Psoas muscle (tissue), 8 donors: Measurements from ENCODE around the gene SIX2. TPM values are rescaled to one million over a fixed set of nuclear protein-coding genes. Genes with fewer than 3 reads are reported as not detected.

Experiments
- ATAC-seq, 4 donors: fragments of 200-7000 bp; cut with Tn5 transposase; one replicate each; pipeline ENCODE4 v1.9.1; 2020; ENCODE audit warnings: moderate library complexity in 3 of 4, mild to moderate bottlenecking in 2 of 4
- DNase-seq, 2 donors: peaks; one replicate each; pipeline ENCODE4 v3.0.0-alpha.2; 2020
- H3K27ac ChIP-seq: fragments of 200-600 bp; one replicate; pipeline ENCODE4 v1.8.0; 2022
- H3K27me3 ChIP-seq, 3 donors: fragments of 200-600 bp in 1 of 3; one replicate each; pipeline versions ENCODE4 v1.6.1 to v1.8.0; 2013 to 2022; ENCODE audit warnings: low read length in 2 of 3, mild to moderate bottlenecking in 2 of 3, moderate library complexity in 1 of 3; ENCODE audit not compliant: insufficient read depth in 3 of 3
- H3K36me3 ChIP-seq, 2 donors: fragments of 200-600 bp in 1 of 2; one replicate each; pipeline versions ENCODE4 v1.6.1 to v1.8.0; 2013 to 2022; ENCODE audit warnings: low read depth in 1 of 2, mild to moderate bottlenecking in 1 of 2, moderate library complexity in 1 of 2; ENCODE audit not compliant: insufficient read depth in 1 of 2
- H3K4me1 ChIP-seq: fragments of 200-600 bp; one replicate; pipeline ENCODE4 v1.8.0; 2022
- H3K4me3 ChIP-seq: fragments of 200-600 bp; one replicate; pipeline ENCODE4 v1.8.0; 2022; ENCODE audit warnings: mild to moderate bottlenecking
- H3K9me3 ChIP-seq: fragments of 200-600 bp; one replicate; pipeline ENCODE4 v1.8.0; 2022
- CTCF ChIP-seq: fragments of 200-600 bp; IDR thresholded peaks from one replicate; pipeline ENCODE4 v1.8.0; 2022; ENCODE audit warnings: antibody characterized with exemption
- WGBS, 3 donors: extraction: QIAGEN DNeasy Blood & Tissue Kit; methylation state at CpG; one replicate each; pipeline versions ENCODE4 v1.1.6 to v1.1.7; 2013; 5-methylcytosine and 5-hydroxymethylcytosine counted together
- intact Hi-C, 2 donors: fragments of 100-400 bp; cut with DNase I; formaldehyde crosslinking; loops; one replicate each; pipeline versions ENCODE4 v1.11.0 to v1.14.2; 2022
- polyA plus RNA-seq, 3 donors: library from polyadenylated mRNA; stranded (reverse); fragments of 200-250 nt; gene quantifications; one replicate each; pipeline ENCODE4 v1.2.3, GENCODE V29; 2013
- total RNA-seq, 4 donors: library from RNA; stranded (reverse); fragmentation: NEBNext Ultra II Directional in 2 of 4; extraction: Animal tissue kit (Norgen Biotek cat#: 25700) in 2 of 4; gene quantifications; one replicate each; pipeline versions ENCODE4 v1.2.1 to v1.2.4, GENCODE V29; 2021 to 2023
- donor health status: healthy with polysubstance abuse.
- donor health status: DM: no; HTN: no; CAD: no; lungs with moderate emphysema.
- donor health status: Bipolar disorder and iron deficiency.
- donor health status: healthy.
- donor health status: DM: yes; HTN: yes; CAD: no.
- donor health status: DM: no; HTN: no; CAD: no.
- donor health status: DM: no; HTN: no; CAD: no.
- donor health status: DM: yes; HTN: yes; CAD: no.

The SIX2 gene
- total and polyA plus RNA-seq, 7 donors: 16.6 to 50.8 (median 30.4) TPM

- intact Hi-C loops: loop anchor here in 1 of 2 donors (10.0 kb wide), 1 partner anchor 207 kb away; no protein-coding TSS in a partner anchor
- H3K27me3 ChIP-seq: no peaks in the 10 kb centered on the region
- H3K9me3 ChIP-seq: no peaks in the 10 kb centered on the region
- no peaks in the 10 kb centered on the region for H3K36me3 ChIP-seq
- H3K4me1 ChIP-seq: peaks cover 8% of the 10 kb centered on the region
- H3K4me3 ChIP-seq: no peak overlapping the region
- H3K27ac ChIP-seq: no peak overlapping the region
- ATAC-seq (no peak), DNase-seq (no peak)
- no peak for TF ChIP-seq CTCF
- WGBS, 3 donors: 79 to 85% (median 84%) methylated on average over 1 of the region's 1 CpG
Observed at GRCh38 chr2:45018023-45018422, 8.8 kb upstream of the SIX2 start.

- no peak for TF ChIP-seq CTCF
- Histone ChIP-seq H3K27ac (peak overlapping the region; percentile 88), H3K27me3 (no peaks in the 10 kb centered on the region), H3K4me3 (peak overlapping the region; percentile 73), H3K4me1 (peaks cover 18% of the 10 kb centered on the region), H3K36me3 (no peaks in the 10 kb centered on the region), H3K9me3 (no peaks in the 10 kb centered on the region)
- DNase-seq (no peak), ATAC-seq (no peak)
- 38 to 58% (median 49%) methylated on average over 7 of the region's 7 CpGs for WGBS, 3 donors
- intact Hi-C loops: loop anchor here (5.0 to 10.0 kb wide), 2 partner anchors 210 to 222 kb away; no protein-coding TSS in a partner anchor
Observed at GRCh38 chr2:45014831-45015230, 5.6 kb upstream of the SIX2 start.

GRCh38 chr2:45014016-45014702, 4.9 kb upstream of the SIX2 start:
- peak; percentile 82 to 90 for DNase-seq
- Histone ChIP-seq H3K4me1 (peaks cover 18% of the 10 kb centered on the region), H3K4me3 (peak overlapping the region; percentile 73), H3K27me3 (no peaks in the 10 kb centered on the region), H3K27ac (peak overlapping the region; percentile 88), H3K36me3 (no peaks in the 10 kb centered on the region), H3K9me3 (no peaks in the 10 kb centered on the region)
- ATAC-seq: peak; percentile 63 to 74 (median 70)
- intact Hi-C loops: loop anchor here (5.0 to 10.0 kb wide), 2 partner anchors 211 to 223 kb away; no protein-coding TSS in a partner anchor
- WGBS, 3 donors: 0 to 1% (median 0%) methylated on average over 35 to 57 of the region's 57 CpGs
- TF ChIP-seq CTCF: peak; percentile 84

GRCh38 chr2:45013229-45014015, 4.2 kb upstream of the SIX2 start:
- no peak for ATAC-seq
- peak overlapping the region; percentile 73 for H3K4me3 ChIP-seq
- intact Hi-C loops: loop anchor here (5.0 to 10.0 kb wide), 2 partner anchors 211 to 224 kb away; no protein-coding TSS in a partner anchor
- H3K36me3 ChIP-seq: no peaks in the 10 kb centered on the region
- no peaks in the 10 kb centered on the region for H3K9me3 ChIP-seq
- H3K27me3 ChIP-seq: no peaks in the 10 kb centered on the region
- 33 to 40% (median 37%) methylated on average over 74 to 83 of the region's 83 CpGs for WGBS, 3 donors
- H3K27ac ChIP-seq: peak overlapping the region; percentile 88
- H3K4me1 ChIP-seq: peaks cover 22% of the 10 kb centered on the region
- TF ChIP-seq CTCF: no peak
- DNase-seq: peak; percentile 26 to 68
